GM19463 (cell line): ENCODE measurements around the gene COX5A.
A peak's percentile ranks its signal among the peaks of the same experiment; 100 is the strongest.
"Not testable (repeated sequence)": the region's sequence is repeated elsewhere in the genome, so short reads cannot be mapped to it uniquely, and the experiment has no call there.

Source experiments
- ATAC-seq: cut with Tn5 transposase; IDR thresholded peaks from one replicate; pipeline ENCODE4 v1.9.1; 2021; ENCODE audit warnings: mild to moderate bottlenecking, moderate library complexity; ENCODE audit not compliant: unreplicated experiment

The COX5A gene

GRCh38 chr15:74955796-74956647, 18.1 kb upstream of the COX5A start:
- ATAC-seq, result peak; percentile 39

DNA sequence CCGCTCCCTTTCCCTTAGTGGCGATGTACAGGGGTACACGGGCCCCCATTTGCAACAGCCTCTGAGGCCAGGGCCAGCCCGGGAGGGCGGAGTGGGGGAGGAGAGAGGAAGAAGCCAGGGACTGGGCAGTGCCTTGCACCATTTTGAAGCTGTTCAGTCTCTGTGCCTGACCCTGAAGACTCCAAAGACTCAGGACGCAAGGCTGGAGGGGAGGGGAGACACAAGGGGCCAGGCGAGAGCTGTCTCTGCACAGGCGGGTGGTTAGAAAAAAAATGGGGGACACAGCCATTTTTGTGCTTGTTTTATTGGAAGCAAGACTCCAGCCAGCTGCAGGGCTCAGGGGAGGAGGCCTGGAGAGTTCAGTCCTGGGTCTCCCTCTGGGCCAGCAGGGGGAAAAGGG, 17.1 kb upstream of the COX5A start:
- no peak for ATAC-seq

DNA sequence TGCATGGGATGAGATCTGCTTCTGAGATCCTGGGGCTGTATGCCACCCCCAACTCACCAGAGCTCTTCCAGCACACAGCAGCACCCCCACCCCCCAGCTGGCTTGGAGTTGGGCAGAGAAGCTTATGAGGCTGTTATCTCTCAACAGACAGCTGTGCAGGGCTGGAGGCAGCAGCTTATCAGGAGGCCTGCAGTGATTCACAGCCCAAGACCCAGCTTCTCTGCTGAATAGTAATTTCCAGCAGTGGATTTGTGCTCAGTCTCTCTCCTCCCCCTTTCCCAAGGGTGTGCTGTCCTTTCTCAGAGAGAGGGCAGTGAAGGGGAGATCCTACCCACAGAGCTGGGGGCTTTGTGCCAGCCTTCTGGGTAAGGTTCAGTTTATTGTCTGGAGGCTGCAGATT, 16.6 kb upstream of the COX5A start:
- ATAC-seq, result no peak

DNA sequence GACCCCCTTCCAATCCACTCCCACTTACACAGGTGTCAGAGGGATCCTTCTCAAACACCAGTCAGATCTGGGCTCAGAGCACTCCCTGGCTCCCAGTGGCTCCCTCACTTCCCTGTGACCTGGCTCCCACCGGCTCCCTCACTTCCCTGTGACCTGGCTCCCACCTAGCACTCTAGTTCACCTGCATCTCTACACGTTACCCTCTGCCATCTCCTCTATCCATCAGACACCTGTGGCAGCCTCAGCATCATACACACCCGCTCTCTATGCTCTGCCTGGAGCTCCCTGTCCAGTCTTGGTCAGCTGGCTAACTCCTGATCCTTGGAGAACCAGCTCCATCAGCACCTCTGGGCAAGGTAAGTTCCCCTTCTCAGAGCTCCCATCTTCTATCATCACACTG, 13.1 kb upstream of the COX5A start:
- no peak for ATAC-seq

DNA sequence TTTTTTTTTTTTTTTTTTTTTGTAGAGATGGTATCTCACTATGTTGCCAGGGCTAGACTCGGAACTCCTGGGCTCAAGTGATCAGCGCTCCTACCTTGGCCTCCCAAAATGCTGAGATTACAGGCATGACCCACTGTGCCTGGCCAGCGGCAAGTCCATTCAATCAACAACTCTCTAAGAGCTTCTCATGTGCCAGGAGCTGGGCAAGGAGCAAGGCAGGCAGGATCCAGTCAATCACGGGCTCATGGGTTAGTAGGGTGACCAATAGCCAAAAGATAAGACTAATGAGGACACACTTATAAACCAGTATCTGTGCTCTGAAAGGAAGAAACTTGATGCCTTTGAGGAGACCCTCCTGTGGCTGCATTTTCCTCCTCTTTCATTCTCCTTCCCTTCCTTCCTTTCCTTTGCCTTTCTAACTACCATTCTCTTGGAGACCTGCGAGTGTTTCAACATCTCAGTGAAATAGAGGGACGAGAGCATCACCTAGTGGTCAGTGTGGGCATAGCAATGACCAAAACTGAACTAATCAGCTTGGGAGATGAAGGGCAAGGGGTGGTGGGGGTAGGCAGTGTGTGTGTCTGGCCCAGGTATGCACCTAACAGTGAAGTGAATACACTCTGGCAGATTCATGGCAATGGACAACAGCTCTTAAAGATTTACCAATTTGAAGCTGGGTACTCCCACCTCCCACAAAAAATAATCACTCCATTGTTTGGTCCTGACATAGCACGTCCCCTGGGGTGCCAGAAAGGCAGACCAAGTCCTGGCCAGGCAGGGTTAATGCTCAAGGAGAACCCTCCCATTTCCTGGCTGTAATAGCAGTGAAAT, 12.4 kb upstream of the COX5A start:
- no peak for ATAC-seq

- ATAC-seq, result no peak
Measured at GRCh38 chr15:74937272-74937589, 642 bp downstream of the COX5A start.

GRCh38 chr15:74935193-74935592, 2.7 kb downstream of the COX5A start:
- not testable (repeated sequence) for ATAC-seq

GRCh38 chr15:74933573-74933972, 4.3 kb downstream of the COX5A start:
- ATAC-seq, result no peak

GRCh38 chr15:74928771-74929198, 9.1 kb downstream of the COX5A start:
- no peak for ATAC-seq

GRCh38 chr15:74924525-74924924, 13.3 kb downstream of the COX5A start:
- no peak for ATAC-seq

GRCh38 chr15:74920456-74920855, 17.4 kb downstream of the COX5A start:
- ATAC-seq, result no peak

GRCh38 chr15:74917676-74918075, 20.2 kb downstream of the COX5A start:
- ATAC-seq, result no peak

- ATAC-seq, result not testable (repeated sequence)
Measured at GRCh38 chr15:74913799-74914198, 24.1 kb downstream of the COX5A start.

- ATAC-seq, result no peak
Measured at GRCh38 chr15:74913041-74913440, 24.8 kb downstream of the COX5A start.

- ATAC-seq, result no peak
Measured at GRCh38 chr15:74908635-74909034, 29.2 kb downstream of the COX5A start.

DNA sequence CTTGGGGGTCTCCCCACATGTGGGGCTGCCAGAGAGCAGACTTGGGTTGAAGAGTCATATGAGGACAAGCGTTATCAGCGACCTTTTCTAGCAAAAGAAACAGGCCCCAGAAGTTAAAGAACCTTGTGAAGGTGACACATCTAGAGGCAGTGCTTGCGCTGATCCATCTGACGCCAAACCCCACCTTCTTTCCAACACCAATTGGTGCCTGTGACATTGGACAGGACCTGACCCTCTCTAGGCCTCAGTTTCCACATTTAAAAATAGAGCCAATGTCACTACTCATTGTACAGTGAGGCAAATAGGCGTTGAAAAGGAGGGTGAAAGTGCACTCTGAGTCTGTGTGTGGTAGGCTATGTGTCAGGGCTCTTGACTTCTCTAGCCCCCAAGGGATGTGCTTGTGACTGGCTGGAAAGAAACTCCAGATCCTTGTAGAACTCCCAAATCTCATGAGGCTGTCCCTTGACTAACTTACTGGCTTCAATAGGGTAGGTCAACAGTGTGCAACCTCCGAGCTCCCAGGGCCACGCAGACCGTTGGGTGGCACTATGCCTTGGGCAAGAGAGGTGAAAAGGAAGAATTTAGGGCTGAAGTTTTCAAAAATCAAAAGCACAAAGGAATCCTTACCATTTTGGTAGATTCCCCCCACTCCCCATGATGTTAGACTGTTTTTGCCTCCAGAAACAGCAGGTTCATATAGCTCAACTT, 30.6 kb downstream of the COX5A start:
- ATAC-seq, result no peak

DNA sequence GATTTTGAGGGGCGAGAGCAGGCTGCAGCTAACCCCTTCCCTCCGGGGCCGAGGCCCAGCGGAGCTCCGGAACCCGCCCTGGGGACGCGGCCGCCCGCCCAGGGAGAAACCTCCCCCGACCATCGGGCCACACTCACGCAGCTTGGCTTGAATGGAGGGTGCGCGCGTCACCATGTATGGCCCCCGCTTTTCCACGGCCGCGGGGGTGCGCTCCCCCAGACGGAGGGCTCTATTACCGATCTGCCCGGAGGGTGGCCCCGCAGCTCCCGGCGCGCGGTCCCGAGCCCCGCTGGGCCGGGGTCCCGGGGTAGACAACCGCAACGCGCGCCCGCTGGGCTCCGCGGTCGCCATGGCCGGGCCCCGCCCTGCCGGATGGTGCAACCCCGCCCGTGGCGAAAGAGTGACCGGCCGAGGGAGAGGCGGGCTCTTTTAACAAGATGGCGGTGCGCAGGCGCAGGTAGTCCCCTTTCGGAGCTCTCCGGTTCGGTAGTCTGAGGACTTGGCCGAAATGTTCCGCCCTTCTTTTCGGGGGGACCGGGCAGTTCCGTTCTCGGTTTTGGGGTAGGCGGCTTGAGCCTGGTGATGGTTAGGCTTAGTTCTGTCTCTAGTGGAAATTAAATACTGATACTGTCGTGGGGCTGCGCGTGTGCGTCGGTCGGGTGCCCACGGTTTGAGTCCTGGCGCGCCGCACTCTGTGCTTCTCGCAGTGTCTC, 31.3 kb downstream of the COX5A start, which contains the start of gene FAM219B:
FAM219B (minus strand) TSS at position 402 of the 713 bp plus-strand sequence; CDS start at position 351, 51 bp downstream.
- peak; percentile 89 for ATAC-seq

- peak; percentile 14 for ATAC-seq
Measured at GRCh38 chr15:74906067-74906449, 31.8 kb downstream of the COX5A start.

GRCh38 chr15:74904190-74904805, 33.6 kb downstream of the COX5A start:
- no peak for ATAC-seq

- no peak for ATAC-seq
Measured at GRCh38 chr15:74903676-74904075, 34.2 kb downstream of the COX5A start.
